Femur (tissue), 1 donor: ENCODE data around the gene GTF2IRD1.
"Not testable (repeated sequence)": the region's sequence is repeated elsewhere in the genome, so short reads cannot be mapped to it uniquely, and the experiment has no call there.

Source experiments
- DNase-seq: peaks from one replicate; pipeline ENCODE4 v3.0.0-alpha.2; 2017

The GTF2IRD1 gene

DNA sequence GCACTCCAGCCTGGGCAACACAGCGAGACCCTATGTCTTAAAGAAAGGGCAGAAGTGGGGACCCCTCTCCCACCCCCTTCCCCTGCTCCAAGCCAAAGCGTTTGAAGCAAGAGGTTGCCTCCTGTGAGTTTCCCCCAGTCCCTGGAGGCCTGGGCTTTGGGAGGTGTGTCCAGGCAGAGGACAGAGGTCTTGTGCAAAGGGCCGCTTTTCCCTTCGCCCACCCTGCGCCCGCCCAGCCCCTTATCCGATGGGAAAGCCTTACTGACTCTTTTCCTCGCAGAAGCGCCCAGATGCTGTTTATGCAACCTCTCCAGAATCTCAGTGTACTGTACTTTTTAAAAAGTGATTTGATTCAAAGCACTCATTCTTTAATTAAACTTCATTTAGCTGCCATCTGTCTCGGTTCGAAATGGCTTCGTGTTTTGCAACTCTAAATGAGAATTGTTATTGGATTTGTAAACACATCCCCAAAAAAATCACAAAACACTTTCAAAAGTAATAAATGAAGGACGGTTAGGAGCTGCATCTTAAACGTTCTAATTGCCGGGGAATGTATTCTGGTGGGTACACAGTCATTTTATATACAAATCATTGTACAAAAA, 153.3 kb downstream of the GTF2IRD1 start:
- DNase-seq = no peak

GRCh38 chr7:74612015-74612829, 158.5 kb downstream of the GTF2IRD1 start:
- DNase-seq = peak; percentile 36

- DNase-seq = no peak
These were observed 162.5 kb downstream of the GTF2IRD1 start for GRCh38 chr7:74615933-74616780.

DNA sequence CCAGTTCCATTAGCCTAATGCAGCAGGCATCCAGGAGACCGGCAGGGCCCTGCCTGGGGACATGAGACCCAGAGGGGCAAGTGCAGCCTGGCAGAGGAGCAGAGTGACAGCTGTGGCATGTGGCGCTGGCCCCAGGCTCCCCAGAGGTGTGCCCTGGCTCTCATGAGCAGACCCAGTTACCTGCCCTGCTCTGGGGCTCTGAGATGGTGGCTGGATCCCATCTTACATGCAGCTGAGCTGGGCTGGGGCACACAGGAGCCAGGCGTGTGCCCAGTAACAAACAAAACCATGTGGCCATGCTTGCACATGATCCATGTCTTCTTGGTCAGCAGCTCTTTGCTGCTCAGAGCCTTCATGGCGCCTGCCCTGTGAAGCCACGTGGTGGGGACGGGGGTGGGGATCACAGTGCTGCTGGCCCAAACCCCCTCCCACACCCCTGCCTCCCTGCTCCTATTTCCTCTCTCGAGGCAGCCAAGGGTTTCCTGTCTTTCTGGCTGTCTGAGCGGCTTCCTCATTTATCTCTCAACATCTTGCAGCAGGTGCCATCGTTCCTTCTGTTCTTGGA, 163.6 kb downstream of the GTF2IRD1 start:
- DNase-seq = peak; percentile 62

DNA sequence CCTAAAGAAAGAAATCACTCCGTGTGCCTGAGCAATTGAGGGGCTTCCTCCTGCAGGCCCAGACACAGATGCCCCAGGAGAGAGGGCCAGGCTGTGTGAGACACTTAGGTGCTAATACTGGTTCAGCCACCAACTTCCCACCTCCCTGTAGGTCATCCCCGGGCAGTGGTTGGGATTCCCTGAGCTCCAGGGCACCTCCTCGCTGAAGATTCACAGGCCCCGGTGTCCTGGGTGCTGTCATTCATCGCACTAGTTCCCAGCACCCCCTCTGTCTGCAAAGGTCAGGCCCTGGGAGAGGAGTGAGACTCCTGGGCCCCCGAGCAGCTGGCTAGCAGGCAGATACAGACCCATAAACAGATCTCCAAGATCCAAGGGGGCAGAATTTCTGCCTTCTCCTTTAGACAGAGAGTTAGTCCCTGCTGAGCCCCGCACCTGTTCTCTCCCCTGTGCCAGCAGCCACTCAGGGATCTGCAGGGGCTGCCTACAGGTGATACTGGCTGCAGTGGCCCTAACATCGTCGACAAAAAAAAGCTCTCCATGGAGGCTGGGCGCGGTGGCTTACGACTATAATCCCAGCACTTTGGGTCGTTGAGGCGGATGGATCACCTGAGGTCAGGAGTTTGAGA, 165.6 kb downstream of the GTF2IRD1 start:
- DNase-seq = no peak

DNA sequence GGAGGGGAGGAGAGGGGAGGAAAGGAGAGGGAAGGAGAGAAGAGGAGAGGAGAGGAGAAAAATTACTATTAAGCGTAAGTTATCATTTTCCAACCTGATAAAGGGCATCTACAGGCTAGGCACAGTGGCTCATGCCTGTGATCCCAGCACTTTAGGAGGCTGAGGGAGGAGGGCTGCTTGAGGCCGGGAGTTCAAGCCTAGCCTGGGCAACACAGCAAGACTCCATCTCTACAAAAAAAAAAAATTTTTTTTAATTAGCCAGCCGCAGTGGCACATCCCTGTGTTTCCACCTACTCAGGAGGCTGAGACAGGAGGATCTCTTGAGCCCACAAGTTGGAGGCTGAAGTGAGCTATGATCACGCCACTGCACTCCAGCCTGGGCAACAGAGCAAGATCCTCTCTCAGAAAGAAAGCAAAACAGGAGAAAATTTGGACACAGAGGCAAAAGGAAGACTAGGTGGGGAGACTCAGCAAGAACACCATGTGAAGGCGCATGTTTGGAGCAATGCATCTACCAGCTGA, 168.6 kb downstream of the GTF2IRD1 start:
- no peak for DNase-seq

- DNase-seq = no peak
These were observed 169.4 kb downstream of the GTF2IRD1 start for GRCh38 chr7:74623135-74623534.

GRCh38 chr7:74625446-74625845, 171.7 kb downstream of the GTF2IRD1 start:
- no peak for DNase-seq

DNA sequence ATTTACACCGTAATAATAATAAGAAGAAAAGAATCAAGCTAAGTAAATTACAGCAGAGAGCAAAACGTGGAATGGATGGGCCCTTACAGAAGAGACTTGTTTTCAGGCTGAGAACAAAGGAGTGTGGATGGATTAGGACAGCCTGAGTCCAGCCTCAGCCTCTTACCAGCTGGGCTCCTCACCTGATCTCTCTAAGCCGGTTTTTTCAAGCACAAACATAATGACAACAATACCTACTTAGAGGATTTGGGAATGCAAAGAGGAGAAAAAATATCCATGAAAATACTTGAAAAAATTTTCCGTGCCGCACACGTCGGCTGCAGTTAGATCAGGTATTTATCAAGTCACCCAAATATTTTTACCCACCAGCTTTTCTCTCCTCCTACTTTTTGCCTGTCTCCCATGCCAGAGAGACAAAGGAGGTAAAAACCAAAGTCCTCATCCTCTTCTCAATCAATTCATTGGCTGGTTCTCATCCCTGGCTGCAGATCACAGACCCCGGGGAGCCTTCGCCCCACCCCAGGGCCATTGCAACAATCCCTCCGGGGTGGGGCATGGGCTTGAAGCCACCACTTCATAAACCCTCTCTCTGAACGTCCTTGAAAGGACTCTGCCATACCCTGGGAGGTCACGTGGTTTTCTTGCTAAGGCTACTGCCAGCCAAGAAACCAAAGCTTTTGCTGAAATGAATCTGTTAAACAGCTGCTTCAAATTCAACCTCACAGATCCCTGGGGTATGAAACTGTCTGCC, 174.1 kb downstream of the GTF2IRD1 start:
- DNase-seq = peak; percentile 66

DNA sequence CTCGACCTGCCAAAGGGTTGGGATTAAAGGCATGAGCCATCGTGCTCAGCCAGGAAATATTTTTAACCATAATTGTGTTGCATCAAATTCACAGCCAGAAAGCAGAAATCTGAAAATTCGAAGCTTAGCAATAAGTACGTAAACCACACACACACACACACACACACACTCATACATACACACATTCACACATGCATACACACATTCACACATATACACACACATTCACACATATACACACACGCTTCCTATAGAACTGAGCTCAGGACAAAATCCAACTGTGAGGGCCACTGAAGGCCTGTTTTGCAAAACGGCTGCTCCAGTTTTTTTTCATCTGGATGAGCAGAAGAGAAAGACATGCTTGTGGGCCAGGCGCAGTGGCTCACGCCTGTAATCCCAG, 178.8 kb downstream of the GTF2IRD1 start:
- DNase-seq = no peak

GRCh38 chr7:74633451-74633921, 179.8 kb downstream of the GTF2IRD1 start:
- no peak for DNase-seq

DNA sequence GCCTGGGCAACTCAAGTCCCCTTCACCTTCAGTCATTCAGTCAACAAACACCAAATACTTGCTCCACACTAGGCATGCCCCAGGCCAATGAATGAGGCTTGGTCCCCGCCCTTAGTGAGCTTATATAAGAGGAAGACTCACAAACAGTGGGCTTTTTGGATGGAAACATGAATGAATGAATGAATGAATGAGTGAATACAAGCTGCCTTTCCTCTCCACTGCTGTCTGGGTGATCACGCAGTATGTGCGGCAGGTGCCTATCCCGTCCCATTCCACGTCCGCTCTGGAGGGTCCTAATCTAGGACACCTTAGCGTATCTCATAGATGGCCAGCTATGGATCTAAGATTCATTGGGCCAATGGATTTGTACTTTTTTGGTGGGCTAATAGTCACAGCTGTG, 184.0 kb downstream of the GTF2IRD1 start:
- DNase-seq = no peak

DNA sequence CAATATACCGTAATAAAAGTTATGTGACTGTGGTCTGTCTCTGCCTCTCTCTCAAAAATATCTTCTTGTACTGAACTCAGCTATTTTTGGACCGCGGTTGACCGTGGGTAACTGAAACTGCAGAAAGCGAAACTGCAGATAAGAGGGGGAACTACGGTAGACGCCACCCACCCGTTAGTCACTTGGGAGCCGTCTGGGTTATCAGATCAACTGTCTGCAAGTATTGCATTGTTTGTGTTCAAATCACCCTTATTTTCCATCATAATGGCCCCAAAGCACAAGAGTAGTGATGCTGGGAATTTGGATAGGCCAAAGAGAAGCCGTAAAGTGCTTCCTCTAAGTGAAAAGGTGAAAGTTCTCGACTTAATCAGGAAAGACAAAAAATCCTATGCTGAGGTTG, 196.3 kb downstream of the GTF2IRD1 start:
- DNase-seq = peak; percentile 56

DNA sequence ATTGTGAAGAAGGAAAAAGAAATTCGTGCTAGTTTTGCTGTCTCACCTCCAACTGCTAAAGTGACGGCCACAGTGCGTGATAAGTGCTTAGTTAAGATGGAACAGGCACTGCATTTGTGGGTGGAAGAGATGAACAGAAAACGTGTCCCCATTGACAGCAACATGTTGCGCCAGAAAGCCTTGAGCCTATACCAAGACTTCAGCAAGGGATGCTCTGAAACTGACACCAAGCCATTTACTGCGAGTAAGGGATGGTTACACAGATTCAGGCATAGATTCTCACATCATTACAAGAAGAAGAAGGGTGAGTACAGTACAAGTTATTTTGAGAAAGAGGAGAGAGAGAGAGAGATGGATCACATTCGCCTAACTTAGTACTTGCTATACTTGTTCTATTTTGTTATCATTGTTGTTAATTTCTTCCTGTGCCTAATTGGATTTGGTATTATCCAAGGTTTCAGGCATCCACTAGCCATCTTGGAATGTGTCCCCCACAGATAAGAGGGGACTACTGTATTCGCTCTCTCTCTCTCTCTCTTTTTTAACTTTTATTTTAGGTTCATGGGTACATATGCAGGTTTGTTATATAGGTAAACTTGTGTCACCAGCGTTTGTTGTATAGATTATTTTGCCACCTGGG, 196.9 kb downstream of the GTF2IRD1 start:
- DNase-seq = not testable (repeated sequence)

DNA sequence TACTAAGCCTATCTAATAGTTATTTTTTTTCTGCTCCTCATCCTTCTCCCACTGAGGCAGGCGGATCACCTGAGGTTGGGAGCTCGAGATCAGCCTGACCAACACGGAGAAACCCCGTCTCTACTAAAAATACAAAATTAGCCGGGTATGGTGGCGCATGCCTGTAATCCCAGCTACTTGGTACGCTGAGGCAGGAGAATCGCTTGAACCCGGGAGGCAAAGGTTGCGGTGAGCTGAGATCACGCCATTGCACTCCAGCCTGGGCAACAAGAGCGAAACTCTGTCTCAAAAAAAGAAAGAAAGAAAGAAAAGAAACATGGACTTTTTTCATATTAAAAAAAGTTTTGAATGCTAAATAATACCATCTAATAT, 197.4 kb downstream of the GTF2IRD1 start:
- DNase-seq = not testable (repeated sequence)
